HG02571 (cell line): ENCODE data around the gene EVI5L.
"Not testable (repeated sequence)": the region's sequence is repeated elsewhere in the genome, so short reads cannot be mapped to it uniquely, and the experiment has no call there.

Source experiments
- ATAC-seq: cut with Tn5 transposase; IDR thresholded peaks from one replicate; pipeline ENCODE4 v1.9.1; 2021; ENCODE audit warnings: mild to moderate bottlenecking, moderate library complexity; ENCODE audit not compliant: unreplicated experiment

EVI5L gene

DNA sequence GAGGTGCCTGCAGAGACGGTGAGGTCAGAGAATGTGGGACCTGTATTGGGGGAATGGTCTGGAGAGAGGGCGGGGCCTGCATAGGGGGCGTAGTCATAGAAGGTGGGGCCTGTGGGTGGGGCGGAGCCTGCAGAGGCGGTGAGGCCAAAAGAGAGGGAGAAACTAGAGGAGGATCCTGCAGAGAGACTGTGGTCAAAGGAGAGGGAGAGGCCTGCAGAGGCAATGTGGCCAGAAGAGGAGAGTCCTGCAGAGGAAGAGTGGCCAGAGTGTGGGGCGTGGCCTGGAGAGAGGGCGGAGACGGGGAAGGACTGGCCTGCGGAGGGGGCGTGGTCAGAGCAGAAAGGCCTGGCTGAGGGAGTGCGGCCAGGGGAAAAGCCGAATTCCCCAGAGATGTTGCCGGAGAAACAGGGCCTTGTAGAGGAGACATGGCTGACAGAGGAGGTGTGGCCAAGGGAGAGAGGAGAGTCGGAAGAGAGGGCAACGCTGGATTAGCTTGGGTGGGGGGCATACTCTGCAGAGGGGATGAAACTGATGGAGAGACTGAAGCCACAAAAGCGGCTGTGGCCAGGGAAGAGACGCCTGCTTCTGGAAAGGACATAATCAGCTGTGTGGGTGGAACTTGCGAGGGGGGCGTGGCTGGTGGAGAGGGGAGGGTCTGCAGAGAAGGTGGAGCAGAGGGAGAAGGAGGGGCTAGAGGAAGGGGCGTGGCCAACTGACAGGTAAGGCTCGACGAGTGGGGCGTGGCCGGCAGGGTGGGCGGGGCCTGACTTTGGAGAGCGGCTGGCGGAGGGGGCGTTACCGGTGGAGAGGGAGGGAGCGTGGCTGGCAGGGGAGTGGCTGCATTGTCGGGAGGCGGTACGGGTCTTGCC, 41.7 kb downstream of the EVI5L start:
- ATAC-seq = no peak

DNA sequence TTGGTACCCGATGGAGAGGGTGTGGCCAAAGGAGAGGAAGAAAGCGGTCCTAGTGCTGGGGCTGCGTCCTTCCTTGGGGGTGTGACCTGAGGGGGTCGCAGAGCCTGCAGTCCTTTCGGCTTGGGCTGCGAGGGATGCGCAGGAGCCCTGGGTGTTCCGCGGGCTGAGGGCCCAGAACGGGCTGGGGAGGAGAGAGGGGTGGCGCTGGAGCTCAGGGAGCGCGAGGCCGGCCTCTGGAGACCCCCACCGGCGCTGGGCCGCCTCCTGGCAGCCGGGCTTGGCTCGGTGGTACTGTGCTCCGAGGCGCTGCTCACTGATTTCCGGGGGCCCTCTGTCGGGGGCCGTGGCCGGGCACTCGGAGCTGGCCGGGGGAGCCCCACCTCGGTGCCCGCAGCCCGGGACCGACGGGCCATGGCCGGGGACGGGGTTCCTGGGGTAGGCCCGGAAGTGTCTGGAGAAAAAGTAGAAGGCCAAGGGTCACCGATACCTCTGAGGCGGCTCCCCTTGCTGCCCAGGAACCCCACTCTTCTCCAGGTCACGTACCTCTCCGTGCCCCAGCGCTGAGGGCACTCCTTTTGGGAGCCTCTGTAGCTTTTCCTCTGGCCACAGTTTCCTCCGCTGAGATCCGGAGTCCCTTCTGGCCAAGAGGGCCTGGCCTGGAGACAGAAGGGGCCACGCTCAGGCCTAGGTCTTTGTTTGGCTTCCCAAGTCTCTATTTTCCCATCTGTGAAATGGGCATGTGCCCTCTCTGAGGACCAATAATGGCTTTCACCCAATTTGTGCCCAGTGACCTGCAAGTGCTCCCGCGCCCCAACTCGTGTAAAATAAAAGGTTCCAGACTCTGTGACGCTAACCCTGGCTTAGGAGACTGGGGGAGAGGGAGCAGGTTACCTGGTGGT, 42.5 kb downstream of the EVI5L start:
- ATAC-seq = no peak

DNA sequence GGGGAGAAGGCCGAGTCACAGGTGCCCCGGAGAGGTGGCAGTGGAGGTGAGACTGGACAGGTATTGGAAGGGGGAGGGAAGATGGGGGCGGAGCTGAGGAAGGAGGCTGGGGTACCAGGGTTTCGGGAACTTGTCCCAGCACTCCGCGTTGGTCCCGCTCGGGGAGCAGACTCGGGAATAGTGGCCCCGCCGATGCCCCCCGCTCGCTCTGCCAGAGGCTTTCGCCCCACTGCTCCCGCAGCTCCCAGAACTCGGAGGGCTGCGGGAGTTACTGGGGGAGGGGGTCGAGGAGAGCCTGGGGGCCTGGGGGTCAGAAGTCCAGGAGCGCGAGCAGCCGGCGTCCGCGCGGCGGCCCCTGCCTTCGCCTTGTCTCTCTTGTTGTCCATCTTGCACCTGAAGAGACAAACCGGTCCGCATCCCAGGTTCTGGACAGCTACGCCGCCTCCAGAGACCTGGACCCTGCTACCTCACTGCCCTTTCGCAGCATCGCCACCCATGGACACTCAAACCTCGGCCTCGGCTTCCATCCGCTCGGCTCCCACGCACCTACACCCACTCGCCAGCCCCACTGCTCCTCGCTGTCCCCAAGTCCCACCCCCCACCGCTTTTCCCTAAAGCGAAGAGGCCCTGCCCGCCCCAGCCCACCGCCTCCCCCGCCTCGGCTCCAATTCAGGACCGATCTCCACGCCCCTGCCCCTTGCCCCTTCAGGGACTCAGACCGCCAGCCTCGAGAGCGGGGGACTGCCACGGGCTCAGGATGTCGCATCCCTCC, 43.5 kb downstream of the EVI5L start:
- no peak for ATAC-seq

DNA sequence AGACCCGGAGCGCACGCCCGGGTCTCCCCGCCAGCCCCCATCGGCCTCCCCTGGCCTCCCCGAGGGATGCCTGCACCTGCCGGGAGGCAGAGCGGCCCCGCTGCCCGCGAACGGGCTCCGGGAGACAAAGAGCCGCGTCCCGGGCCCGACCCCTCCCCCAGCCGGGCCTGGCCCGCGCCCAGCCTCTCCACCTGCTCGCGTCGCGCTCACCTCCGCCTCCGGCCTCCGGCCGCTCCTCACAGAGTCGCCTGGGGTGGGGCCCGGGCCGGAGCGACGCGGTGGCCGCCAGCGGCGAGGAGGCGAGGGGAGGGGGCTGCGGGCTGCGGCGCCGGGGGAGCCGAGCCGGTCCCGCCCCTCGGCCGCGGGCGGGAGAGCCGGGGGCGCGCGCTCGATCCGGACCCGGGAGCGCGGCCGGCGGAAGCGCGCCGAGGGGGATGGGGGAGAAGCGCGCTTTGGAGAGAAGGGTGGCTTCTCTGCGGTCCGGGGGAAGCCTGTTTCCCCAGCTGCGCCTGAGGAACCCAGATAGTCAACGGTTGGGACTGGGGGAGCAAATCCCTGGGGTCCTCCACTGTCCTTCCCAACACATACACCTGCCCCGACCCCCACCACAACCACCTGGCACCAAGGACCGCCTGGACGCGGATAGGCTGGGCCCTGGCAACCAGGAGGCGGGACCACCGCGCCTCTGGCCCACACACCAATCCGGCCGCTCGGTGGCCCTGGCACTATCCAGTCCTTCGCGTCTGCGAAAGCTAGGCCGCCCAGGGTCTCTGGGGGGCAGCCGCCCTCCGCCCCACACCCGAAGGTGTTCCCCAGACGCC, 44.3 kb downstream of the EVI5L start, which contains the start of gene PRR36:
PRR36 (minus strand) TSS at position 315 of the 821 bp plus-strand sequence. CDS start 701 bp downstream, outside the sequence.
- ATAC-seq = no peak

DNA sequence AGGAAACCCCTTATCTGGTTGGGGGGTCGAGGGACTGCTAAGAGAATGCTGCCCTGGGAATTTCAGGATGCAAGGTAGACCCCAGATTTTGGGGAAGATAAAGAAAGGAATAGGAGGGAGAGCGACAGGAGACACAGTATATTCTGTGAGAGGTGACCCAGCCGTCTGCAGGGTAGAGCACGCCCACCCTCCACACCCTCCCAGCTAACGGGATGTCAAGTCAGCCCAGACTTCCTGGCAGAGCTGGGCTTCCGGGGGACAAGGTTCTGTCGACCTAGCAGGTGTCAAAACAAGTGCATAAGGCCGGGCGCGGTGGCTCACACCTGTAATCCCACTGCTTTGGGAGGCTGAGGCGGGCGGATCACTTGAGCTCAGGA, 44.9 kb downstream of the EVI5L start:
- no peak for ATAC-seq

DNA sequence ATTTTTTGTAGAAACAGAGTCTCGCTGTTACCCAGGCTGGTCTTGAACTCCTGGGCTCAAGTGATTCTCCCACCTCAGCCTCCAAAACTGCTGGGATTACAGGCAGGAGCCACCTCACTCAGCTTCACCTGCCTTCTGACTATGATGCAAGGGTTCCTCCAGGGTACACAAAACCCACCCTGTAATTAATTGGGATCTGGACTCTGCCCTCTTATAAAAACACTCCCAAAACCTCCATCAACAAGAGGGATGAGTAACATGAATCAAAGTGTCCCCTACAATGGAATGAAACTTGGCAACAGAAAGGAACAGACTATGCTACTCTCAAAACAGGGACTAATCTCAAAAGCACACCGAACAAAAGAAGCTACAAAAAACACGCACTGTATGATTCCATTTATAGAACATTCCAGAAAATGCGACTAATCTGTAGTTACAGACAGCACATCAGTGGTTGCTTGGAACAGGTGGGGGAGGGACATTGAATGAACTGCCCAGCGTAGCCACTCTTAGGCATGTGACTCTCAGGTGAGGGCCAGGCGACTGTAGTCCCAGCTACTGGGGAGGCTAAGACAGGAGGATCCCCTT, 47.3 kb downstream of the EVI5L start:
- ATAC-seq = no peak

DNA sequence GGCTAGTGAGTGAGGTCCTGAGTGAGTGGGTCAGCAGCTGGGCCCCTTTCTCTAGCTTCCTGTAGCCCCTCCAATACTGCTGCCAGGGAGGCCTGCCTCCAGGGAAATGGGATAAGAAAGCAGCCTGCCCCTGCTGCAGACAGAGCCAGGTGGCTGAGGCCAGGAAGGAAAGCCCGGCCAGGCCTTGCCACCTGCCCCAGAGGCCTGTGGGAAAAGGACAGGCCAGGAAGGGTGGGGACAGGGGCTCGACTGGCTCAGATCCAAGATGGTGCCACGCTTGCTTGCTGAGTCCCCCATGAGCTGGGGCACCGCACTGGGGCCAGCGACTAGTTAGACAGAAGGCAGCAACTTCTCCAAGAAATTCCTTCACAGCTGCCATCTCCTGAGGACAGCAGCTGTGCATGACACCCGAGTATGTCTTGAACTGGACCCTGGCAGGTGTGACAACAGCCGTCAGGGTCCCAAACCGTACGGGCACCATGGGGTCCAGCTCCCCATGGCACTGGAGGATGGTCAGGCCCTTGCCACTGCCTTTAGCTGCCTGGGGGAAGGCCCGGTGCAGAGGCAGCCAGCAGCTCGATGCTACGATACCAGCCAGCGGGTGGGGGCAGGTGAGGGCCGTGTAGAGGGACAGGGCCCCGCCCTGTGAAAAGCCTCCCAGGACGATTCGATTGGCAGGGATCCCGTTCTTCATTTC, 49.2 kb downstream of the EVI5L start:
- no peak for ATAC-seq

DNA sequence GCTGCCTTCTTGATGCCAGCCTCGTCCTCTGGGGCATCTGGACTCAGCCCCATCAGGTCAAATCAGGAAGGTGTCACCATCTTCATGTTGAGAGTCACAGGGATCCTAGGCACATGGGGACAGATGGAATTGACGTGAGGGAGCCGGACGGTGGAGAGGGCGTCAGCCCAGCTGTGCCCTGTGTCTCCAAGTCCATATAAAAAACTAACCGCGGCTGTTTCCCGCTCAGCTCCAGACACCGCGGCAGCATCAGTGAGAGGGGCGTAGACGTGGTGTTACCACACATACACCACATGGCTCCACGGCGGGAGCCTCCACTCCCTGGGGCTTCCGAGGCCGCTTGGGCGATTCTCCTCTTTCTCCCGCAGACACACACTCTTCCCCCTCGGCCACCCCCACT, 49.8 kb downstream of the EVI5L start:
- no peak for ATAC-seq

DNA sequence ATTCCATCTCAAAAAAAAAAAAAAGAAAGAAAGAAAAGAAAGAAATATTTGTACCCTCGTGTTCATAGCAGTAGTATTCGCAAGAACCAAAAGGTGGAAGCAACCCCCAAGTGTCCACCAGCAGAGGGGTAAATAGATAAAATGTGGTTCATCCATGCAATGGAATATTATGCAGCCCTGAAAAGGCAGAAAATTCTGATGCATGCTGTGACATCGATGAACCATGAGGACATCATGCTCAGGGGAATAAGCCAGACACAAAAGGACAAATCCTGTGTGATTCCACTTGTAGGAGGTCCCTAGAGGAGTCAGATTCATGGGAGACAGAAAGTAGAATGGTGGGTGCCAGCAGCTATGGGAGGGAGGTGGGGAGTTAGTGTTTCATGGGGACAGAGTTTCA, 51.9 kb downstream of the EVI5L start:
- ATAC-seq = no peak

DNA sequence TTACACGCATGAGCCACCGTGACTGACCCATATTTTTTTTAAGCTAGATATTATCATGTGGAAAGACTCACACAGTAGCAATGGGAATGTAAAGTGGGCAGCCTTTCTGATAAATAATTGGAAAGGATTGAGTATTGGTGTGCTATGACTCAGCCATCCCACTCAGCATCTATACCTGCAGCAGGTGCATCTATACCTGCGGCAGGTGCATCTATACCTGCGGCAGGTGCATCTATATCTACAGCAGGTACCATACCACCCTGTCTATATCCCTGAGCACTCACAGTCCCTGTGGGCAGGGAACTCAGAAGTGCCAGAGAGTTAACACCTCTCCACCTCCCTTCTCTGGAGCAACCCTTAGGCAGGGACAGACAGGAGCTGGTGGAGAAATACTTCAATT, 53.1 kb downstream of the EVI5L start:
- ATAC-seq = no peak

DNA sequence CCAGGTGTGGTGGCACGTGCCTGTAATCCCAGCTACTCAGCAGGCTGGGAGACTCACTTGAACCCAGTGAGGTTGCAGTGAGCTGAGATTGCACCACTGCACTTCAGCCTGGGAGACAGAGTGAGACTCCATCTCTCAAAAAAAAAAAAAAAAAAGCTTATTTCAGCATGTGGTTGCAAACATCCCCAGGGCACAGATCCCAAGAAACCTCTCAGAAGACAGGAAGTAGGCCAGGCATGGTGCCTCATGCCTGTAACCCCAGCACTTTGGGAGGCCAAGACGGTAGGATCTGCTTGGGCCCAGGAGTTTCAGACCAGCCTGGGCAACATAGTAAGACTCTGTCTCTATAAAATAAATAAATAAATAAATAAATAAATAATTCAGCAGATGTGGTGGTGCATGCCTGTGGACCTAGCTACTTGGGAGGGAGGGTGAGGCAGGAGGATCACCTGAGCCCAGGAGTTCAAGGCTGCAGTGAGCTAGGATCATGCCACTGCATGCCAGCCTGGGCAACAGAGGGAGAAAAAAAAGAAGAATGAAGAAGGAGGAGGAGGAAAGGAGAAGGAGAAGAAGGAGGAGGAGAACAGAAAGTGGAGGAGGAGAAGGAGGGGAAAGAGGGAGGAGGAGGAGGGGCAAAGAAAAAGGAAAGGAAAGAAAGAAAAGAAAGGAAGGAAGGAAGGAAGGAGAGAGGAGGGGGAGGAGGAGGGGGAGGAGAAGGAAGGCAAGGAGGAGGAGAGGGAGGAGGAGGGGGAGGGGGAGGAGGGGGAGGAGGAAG, 54.0 kb downstream of the EVI5L start:
- no peak for ATAC-seq

DNA sequence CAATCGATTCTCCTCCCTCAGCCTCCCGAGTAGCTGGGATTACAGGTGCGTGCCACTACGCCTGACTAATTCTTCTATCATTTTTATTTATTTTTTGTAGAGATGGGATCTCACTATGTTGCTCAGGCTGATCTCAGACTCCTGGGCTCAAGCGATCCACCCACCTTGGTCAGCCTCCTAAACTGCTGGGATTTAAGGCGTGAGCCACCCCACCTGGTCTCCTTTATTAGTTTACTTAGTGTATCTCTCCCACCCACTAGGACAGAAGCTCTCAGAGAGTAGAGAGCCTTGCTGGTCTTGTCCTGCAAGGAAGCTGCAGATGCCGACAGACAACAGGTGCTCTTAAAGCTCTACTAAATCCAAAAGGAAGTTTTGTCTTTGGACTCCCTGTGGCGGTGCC, 55.8 kb downstream of the EVI5L start:
- ATAC-seq = no peak

DNA sequence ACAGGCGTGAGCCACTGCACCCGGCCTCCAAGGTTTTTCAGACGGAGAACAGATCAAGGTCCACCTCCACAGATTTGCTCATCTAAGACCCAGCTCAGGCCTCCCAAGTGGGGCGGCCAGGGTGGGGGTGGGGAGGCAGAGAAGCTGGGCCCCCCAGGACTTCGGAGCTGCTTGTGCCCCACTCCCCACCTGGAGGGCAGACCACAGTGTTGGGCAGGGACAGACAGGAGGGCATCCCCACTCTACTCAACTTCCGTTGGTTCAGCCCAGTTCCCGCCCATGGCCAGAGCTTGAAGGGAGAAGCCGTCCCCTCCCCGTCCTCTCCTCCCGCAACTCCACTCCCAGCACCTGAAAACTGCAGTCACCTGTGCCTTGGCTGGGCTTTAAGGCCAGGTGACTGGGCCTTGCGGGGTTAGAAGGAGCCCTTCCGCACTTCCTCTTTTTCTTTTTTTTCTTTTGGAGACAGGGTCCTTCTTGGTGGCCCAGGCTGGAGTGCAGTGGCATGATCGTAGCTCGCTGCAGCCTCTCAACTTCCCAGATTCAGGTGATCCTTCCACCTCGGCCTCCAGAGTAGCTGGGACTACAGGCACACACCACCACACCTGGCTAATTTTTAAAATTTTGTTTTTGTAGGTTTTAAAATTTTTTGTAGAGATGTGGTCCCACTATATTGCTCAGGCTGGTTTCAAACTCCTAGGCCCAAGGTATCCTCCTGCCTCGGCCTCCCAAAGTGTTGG, 57.6 kb downstream of the EVI5L start:
- no peak for ATAC-seq

DNA sequence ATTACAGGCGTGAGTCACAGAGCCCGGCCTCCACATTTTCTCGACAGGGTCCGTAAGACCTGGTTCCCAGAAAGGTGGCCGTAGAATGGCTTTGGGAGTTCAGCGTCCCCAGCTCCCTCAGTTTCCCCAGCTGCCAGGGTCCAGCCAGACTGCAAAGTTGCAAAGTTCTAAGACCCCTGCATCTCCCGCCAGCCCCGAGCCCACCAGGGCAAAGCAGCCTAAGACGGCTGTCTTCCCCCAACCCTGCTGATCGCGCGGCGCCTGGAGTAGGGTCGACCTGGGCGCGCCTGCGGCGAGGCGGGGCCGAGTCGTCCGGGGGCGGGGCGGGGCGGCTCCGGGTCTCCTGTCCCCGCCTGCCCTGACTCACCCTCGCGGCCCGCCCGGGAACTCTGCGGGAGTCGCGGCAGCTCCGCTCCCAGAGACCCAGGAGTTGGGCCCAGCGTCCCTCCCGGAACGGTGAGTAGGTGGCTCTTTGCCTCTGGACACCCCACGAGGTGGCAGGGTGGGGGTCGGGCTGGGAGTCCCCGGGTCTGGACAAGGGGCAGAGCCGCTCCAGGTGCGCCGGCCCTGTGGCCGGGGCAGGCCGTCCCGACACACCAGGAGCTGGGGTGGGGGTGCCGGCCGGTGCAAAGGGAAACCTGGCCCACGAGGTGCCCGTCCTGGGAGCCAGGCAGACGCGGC, 58.3 kb downstream of the EVI5L start, which contains the start of gene LRRC8E:
LRRC8E (plus strand) TSS at position 366 of the 681 bp plus-strand sequence. CDS start 7,094 bp downstream, outside the sequence.
- no peak for ATAC-seq

DNA sequence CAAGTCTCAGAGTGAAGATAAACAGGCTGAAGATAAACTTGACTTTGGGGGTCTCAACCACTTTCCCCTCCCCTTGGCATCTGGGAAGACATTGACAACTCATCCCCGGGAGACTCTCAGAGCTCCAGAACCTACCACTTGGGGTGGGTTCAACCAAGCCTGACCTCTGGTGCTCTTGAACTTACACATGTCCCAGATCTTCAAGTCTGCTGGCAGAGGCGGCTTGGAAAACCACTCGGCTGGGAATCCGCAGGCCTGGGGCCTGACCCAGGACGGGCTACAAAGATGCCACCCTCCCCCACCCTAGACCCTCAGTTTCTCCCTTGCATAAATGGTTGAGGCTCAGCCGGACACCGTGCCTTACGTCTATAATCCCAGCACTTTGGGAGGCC, 58.8 kb downstream of the EVI5L start:
- no peak for ATAC-seq

DNA sequence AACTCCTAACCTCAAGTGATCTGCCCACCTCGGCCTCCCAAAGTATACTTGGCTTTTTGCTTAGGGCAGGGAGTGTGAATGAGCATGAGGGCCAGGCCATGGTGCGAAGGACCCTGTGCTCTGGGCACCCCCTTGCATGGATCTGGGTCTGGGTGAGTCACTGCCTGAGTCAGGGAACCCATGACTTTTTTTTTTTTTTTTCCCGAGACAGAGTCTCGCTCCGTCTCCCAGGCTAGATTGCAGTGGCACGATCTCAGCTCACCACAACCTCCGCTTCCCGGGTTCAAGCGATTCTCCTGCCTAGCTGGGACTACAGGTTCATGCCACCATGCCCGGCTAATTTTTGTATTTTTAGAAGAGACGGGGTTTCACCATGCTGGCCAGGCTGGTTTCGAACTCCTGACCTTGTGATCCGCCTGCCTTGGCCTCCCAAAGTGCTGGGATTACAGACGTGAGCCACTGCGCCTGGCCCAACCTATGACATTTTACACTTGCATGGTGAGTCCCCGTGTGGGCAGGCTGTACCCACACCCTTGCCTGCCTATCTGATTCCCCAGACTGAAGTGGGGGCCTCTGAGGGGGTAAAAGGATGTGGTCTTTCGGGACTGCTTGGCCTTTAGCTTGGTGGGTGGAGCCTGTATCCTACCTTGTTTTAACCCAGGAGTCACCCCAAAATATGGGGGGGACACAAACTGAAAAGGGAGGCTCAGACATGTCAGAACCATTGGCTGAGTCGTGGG, 63.5 kb downstream of the EVI5L start:
- ATAC-seq = not testable (repeated sequence)
